HG03354 (cell line): ENCODE data around the gene DTWD2.

ENCODE experiments used
- ATAC-seq: cut with Tn5 transposase; IDR thresholded peaks from one replicate; pipeline ENCODE4 v1.9.1; 2021; ENCODE audit warnings: mild to moderate bottlenecking; ENCODE audit not compliant: unreplicated experiment, poor library complexity, severe bottlenecking

DTWD2 gene

GRCh38 chr5:118793652-118794051 is 194.7 kb downstream of the DTWD2 start:
- no peak for ATAC-seq

- no peak for ATAC-seq
These were observed 195.3 kb downstream of the DTWD2 start for GRCh38 chr5:118793091-118793490.

GRCh38 chr5:118791926-118792734 is 196.2 kb downstream of the DTWD2 start:
- peak; percentile 95 for ATAC-seq

GRCh38 chr5:118789366-118789765 is 199.0 kb downstream of the DTWD2 start:
- no peak for ATAC-seq

GRCh38 chr5:118788351-118788750 is 200.0 kb downstream of the DTWD2 start:
- ATAC-seq, result no peak
